SK-N-SH treated with all-trans-retinoic acid at 6 μM for 48 hours (cell line): ENCODE data around the gene GMPR2.

ENCODE experiments used
- PATZ1 ChIP-seq: fragments of 250-450 bp; sonication (Bioruptor Pico); IDR thresholded peaks from 2 replicates; pipeline ENCODE4 v1.8.0; 2020; ENCODE audit warnings: mild to moderate bottlenecking, moderate library complexity, borderline replicate concordance
- PPARA ChIP-seq: fragments of 250-450 bp; sonication (Bioruptor Pico); IDR thresholded peaks from 2 replicates; pipeline ENCODE4 v1.5.0; 2020; ENCODE audit warnings: mild to moderate bottlenecking, borderline replicate concordance
- ZFP3 ChIP-seq: fragments of 250-450 bp; sonication (Bioruptor Pico); IDR thresholded peaks from 2 replicates; pipeline ENCODE4 v1.5.0; 2020; ENCODE audit warnings: mild to moderate bottlenecking, moderate library complexity
- ZNF8 ChIP-seq: fragments of 450-650 bp; formaldehyde crosslinking; IDR thresholded peaks from 2 replicates; pipeline ENCODE4 v1.5.0; 2020; ENCODE audit warnings: mild to moderate bottlenecking, moderate library complexity

GRCh38 chr14:24187539-24187915 is 45.2 kb upstream of the GMPR2 start:
- TF ChIP-seq PATZ1 (CRISPR knock-in tag) (no peak), PPARA (no peak), ZFP3 (CRISPR knock-in tag) (no peak), ZNF8 (CRISPR knock-in tag) (no peak)
